Lower lobe of right lung (tissue), 2 donors: ENCODE data around the gene AMOTL2. TPM values are rescaled to one million over a fixed set of nuclear protein-coding genes. Genes with fewer than 3 reads are reported as not detected.
A peak's percentile ranks its signal among the peaks of the same experiment; 100 is the strongest.

Experiments used
- ATAC-seq, 2 donors: fragments of 200-7000 bp; cut with Tn5 transposase; one replicate each; pipeline ENCODE4 v1.9.1; 2020 to 2022; ENCODE audit warnings: mild to moderate bottlenecking in 2 of 2, moderate library complexity in 2 of 2
- DNase-seq: peaks from one replicate; pipeline ENCODE4 v3.0.0-alpha.2; 2020
- H3K27ac ChIP-seq: fragments of 200-600 bp; one replicate; pipeline ENCODE4 v1.8.0; 2022
- H3K27me3 ChIP-seq: fragments of 200-600 bp; one replicate; pipeline ENCODE4 v1.8.0; 2022; ENCODE audit warnings: low read depth
- H3K36me3 ChIP-seq: fragments of 200-600 bp; one replicate; pipeline ENCODE4 v1.8.0; 2022; ENCODE audit warnings: mild to moderate bottlenecking
- H3K4me1 ChIP-seq: fragments of 200-600 bp; one replicate; pipeline ENCODE4 v1.8.0; 2022
- H3K4me3 ChIP-seq: fragments of 200-600 bp; one replicate; pipeline ENCODE4 v1.8.0; 2022; ENCODE audit warnings: mild to moderate bottlenecking
- H3K9me3 ChIP-seq: fragments of 200-600 bp; one replicate; pipeline ENCODE4 v1.8.0; 2022
- intact Hi-C: fragments of 100-400 bp; cut with DNase I; formaldehyde crosslinking; loops from one replicate; pipeline ENCODE4 v1.11.0; 2022
- total RNA-seq: library from RNA; stranded (reverse); fragmentation: NEBNext Ultra II Directional; extraction: Animal tissue kit (Norgen Biotek cat#: 25700); gene quantifications from one replicate; pipeline ENCODE4 v1.2.1, GENCODE V29; 2021
- TF ChIP-seq, protein P1 (sequence below): fragments of 200-600 bp; IDR thresholded peaks from one replicate; pipeline ENCODE4 v1.8.0; 2022; ENCODE audit warnings: antibody characterized with exemption, mild to moderate bottlenecking
- donor health status: DM: no; HTN: yes; CAD: no; lungs with severe emphysema.

AMOTL2 gene
- total RNA-seq, 1 donor from 2014 or later: 77.8 TPM

DNA sequence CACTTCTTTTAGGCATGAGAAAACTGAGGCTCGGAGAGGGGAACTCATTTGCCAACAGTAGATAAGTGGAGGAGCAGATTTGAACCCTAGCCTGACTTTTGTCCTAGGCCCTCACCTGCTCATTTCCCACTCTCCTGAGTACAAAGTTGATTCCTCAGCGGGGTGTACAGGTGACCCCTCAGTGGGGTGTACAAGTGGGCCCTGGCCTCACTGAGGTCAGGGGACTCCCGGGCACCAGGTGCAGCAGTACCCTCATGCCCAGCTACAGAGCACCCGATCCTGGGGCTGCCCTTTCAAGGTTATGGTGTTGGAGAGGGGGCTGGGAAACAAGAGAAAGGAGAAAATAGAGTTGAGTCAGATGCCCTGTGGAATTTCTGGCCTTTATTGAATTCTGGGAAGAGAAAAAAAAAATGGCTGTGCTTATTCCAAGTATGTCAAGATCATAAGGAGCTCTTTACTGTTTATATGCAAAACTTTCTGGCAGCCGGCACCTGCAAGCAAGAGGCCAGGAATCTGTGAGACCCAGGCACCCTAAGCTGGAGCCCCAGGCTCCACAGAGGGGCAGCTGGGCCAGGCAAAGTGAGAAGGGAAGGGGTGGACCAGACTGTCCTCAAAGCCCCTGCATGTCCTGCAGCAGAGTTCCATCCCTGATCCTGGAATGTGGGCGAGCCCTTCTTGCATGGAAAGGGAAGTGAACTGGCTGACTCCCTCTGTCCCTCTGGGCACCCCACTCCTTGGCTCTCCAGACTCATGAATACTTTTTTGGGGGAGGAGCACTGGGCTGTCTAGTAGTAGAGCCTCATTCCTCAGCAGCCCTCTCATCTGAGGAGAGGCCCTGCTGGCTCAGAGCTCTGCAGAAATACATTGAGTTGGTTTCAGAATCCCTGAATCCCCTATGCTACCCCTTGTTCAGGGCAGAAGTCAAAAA, 43.1 kb downstream of the AMOTL2 start:
- TF ChIP-seq, protein P1, sequence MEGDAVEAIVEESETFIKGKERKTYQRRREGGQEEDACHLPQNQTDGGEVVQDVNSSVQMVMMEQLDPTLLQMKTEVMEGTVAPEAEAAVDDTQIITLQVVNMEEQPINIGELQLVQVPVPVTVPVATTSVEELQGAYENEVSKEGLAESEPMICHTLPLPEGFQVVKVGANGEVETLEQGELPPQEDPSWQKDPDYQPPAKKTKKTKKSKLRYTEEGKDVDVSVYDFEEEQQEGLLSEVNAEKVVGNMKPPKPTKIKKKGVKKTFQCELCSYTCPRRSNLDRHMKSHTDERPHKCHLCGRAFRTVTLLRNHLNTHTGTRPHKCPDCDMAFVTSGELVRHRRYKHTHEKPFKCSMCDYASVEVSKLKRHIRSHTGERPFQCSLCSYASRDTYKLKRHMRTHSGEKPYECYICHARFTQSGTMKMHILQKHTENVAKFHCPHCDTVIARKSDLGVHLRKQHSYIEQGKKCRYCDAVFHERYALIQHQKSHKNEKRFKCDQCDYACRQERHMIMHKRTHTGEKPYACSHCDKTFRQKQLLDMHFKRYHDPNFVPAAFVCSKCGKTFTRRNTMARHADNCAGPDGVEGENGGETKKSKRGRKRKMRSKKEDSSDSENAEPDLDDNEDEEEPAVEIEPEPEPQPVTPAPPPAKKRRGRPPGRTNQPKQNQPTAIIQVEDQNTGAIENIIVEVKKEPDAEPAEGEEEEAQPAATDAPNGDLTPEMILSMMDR: no peak
- Histone ChIP-seq H3K4me1 (peaks cover 77% of the 10 kb centered on the region), H3K27me3 (no peaks in the 10 kb centered on the region), H3K9me3 (no peaks in the 10 kb centered on the region), H3K27ac (peak overlapping the region; percentile 71), H3K36me3 (no peaks in the 10 kb centered on the region), H3K4me3 (peak overlapping the region; percentile 19)
- intact Hi-C loops: no loop called here
- DNase-seq (no peak), ATAC-seq (peak; percentile 75 to 84)

DNA sequence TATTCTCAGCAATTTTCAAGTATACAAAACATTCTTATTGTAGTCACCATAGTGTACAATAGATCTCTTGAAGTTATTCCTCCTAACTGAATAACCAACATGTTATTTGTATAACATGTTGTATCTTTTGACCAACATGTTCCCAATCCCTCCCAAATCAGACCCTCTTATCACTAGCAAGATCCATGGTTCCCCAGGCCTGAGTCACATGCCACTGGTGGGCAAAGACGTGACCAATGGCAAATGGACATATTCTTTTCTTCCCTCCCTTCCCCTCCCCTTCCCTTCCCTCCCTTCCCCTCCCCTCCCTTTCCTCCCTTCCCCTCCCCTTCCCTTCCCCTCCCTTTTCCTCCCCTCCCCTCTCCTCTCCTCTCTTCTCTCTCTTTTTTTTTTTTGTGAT, 45.4 kb downstream of the AMOTL2 start:
- no peak for DNase-seq
- no peak for ATAC-seq
- TF ChIP-seq, protein P1: no peak
- Histone ChIP-seq H3K9me3 (no peaks in the 10 kb centered on the region), H3K27me3 (no peaks in the 10 kb centered on the region), H3K27ac (peak overlapping the region; percentile 13), H3K4me3 (no peak overlapping the region), H3K4me1 (peaks cover 68% of the 10 kb centered on the region), H3K36me3 (no peaks in the 10 kb centered on the region)
- intact Hi-C loops: no loop called here

DNA sequence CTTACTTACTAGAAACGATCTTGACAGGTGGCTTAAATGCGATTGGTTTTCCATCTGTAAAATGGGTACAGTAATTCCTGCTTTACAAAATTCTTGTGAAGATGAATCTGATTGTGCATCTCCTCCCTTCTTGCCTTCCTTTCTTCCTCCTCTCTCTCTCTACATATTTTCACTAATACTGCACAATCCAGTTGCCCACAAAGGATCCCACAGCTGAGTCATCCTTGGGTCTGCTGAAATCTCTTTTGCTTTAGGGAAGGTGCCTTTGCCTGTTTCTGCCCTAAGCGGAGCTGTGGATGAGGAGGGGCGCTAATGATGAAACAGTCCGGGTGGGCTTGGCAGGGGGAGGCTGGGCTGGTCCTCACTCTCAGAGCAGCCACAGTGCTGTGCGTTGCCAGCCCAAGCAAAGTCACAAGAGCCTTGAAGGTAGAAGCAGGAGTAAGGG, 46.1 kb downstream of the AMOTL2 start:
- intact Hi-C loops: no loop called here
- DNase-seq: no peak
- Histone ChIP-seq H3K4me3 (no peak overlapping the region), H3K36me3 (no peaks in the 10 kb centered on the region), H3K4me1 (peaks cover 62% of the 10 kb centered on the region), H3K9me3 (no peaks in the 10 kb centered on the region), H3K27ac (peak overlapping the region; percentile 13), H3K27me3 (no peaks in the 10 kb centered on the region)
- TF ChIP-seq, protein P1: no peak
- no peak for ATAC-seq

DNA sequence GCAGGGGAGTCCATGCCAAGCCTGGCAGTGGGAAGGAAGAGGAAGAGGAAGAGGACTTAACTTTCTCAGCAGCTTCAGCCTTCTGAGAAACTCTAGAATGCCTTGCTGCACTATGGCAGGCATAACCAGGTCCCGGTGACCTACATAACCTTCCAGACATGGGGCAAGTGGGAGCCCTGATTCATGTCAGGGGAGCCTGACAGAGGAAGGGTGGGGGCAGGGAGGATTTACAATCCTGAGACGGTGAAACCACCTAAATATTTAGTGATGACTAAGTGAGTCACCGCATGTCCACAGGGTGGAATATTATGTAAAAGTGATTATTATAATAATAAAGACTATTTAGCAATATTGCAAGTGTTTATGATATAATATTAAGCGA, 46.7 kb downstream of the AMOTL2 start:
- Histone ChIP-seq H3K4me1 (peaks cover 56% of the 10 kb centered on the region), H3K27ac (peak overlapping the region; percentile 71), H3K4me3 (no peak overlapping the region), H3K9me3 (no peaks in the 10 kb centered on the region), H3K36me3 (no peaks in the 10 kb centered on the region), H3K27me3 (no peaks in the 10 kb centered on the region)
- no peak for ATAC-seq
- DNase-seq: no peak
- intact Hi-C loops: no loop called here
- TF ChIP-seq, protein P1: no peak

- H3K4me1 ChIP-seq: peaks cover 50% of the 10 kb centered on the region
- DNase-seq: no peak
- peak overlapping the region; percentile 71 for H3K27ac ChIP-seq
Measured at GRCh38 chr3:134326760-134327593, 47.3 kb downstream of the AMOTL2 start.

More at GRCh38 chr3:134326760-134327593, 47.3 kb downstream of the AMOTL2 start:
- no peak overlapping the region for H3K4me3 ChIP-seq
- H3K27me3 ChIP-seq: no peaks in the 10 kb centered on the region
- ATAC-seq: peak; percentile 61 to 72
- TF ChIP-seq, protein P1: no peak
- H3K9me3 ChIP-seq: no peaks in the 10 kb centered on the region
- intact Hi-C loops: no loop called here
- H3K36me3 ChIP-seq: no peaks in the 10 kb centered on the region
